Activated naive CD8-positive, alpha-beta T cell (primary cell): ENCODE data around the gene ADCY9.
A peak's percentile ranks its signal among the peaks of the same experiment; 100 is the strongest.
"Not testable (repeated sequence)": the region's sequence is repeated elsewhere in the genome, so short reads cannot be mapped to it uniquely, and the experiment has no call there.

Experiments used
- H3K27ac Mint-ChIP-seq: one replicate; pipeline ENCODE4 v1.8.0; 2021; ENCODE audit warnings: mixed read lengths
- H3K27me3 Mint-ChIP-seq: one replicate; pipeline ENCODE4 v1.8.0; 2021; ENCODE audit warnings: mixed read lengths
- H3K36me3 Mint-ChIP-seq: one replicate; pipeline ENCODE4 v1.8.0; 2021; ENCODE audit warnings: mixed read lengths
- H3K4me1 Mint-ChIP-seq: one replicate; pipeline ENCODE4 v1.8.0; 2021; ENCODE audit warnings: low read depth, mixed read lengths
- H3K4me3 Mint-ChIP-seq: one replicate; pipeline ENCODE4 v1.8.0; 2021; ENCODE audit warnings: mild to moderate bottlenecking, mixed read lengths
- H3K9me3 Mint-ChIP-seq: one replicate; pipeline ENCODE4 v1.8.0; 2021; ENCODE audit warnings: low read depth, mixed read lengths

ADCY9 gene

GRCh38 chr16:4116325-4117249 is at the start of gene ADCY9:
Gene ADCY9 (minus strand): TSS chr16:4116442. CDS start chr16:4115442, 1,000 bp downstream.
- no peaks in the 10 kb centered on the region for H3K36me3 Mint-ChIP-seq
- H3K27me3 Mint-ChIP-seq, result no peaks in the 10 kb centered on the region
- H3K9me3 Mint-ChIP-seq, result no peaks in the 10 kb centered on the region
- peaks cover 39% of the 10 kb centered on the region for H3K4me1 Mint-ChIP-seq
- peak within 1 kb of the TSS; percentile 90 for H3K4me3 Mint-ChIP-seq
- peak within 1 kb of the TSS; percentile 68 for H3K27ac Mint-ChIP-seq

GRCh38 chr16:4160658-4161430 is 44.6 kb upstream of the ADCY9 start:
- no peak overlapping the region for H3K4me3 Mint-ChIP-seq
- no peaks in the 10 kb centered on the region for H3K36me3 Mint-ChIP-seq
- H3K27me3 Mint-ChIP-seq, result no peaks in the 10 kb centered on the region
- H3K4me1 Mint-ChIP-seq, result no peaks in the 10 kb centered on the region
- no peaks in the 10 kb centered on the region for H3K9me3 Mint-ChIP-seq
- no peak overlapping the region for H3K27ac Mint-ChIP-seq

GRCh38 chr16:4159726-4160125 is 43.5 kb upstream of the ADCY9 start:
- Mint-ChIP-seq H3K9me3 (no peaks in the 10 kb centered on the region), H3K4me3 (no peak overlapping the region), H3K27ac (no peak overlapping the region), H3K36me3 (no peaks in the 10 kb centered on the region), H3K4me1 (no peaks in the 10 kb centered on the region), H3K27me3 (no peaks in the 10 kb centered on the region)

GRCh38 chr16:4158143-4159093 is 42.2 kb upstream of the ADCY9 start:
- H3K4me3 Mint-ChIP-seq, result no peak overlapping the region
- H3K36me3 Mint-ChIP-seq, result no peaks in the 10 kb centered on the region
- H3K27me3 Mint-ChIP-seq, result no peaks in the 10 kb centered on the region
- no peak overlapping the region for H3K27ac Mint-ChIP-seq
- no peaks in the 10 kb centered on the region for H3K4me1 Mint-ChIP-seq
- H3K9me3 Mint-ChIP-seq, result no peaks in the 10 kb centered on the region

GRCh38 chr16:4157376-4157825 is 41.2 kb upstream of the ADCY9 start:
- H3K4me1 Mint-ChIP-seq, result no peaks in the 10 kb centered on the region
- no peak overlapping the region for H3K27ac Mint-ChIP-seq
- H3K9me3 Mint-ChIP-seq, result no peaks in the 10 kb centered on the region
- no peaks in the 10 kb centered on the region for H3K27me3 Mint-ChIP-seq
- no peak overlapping the region for H3K4me3 Mint-ChIP-seq
- H3K36me3 Mint-ChIP-seq, result no peaks in the 10 kb centered on the region

- not testable (repeated sequence) for H3K4me1 Mint-ChIP-seq, H3K27me3 Mint-ChIP-seq, H3K9me3 Mint-ChIP-seq
These were observed 40.3 kb upstream of the ADCY9 start for GRCh38 chr16:4156503-4156902.

GRCh38 chr16:4153364-4153763 is 37.1 kb upstream of the ADCY9 start:
- H3K36me3 Mint-ChIP-seq, H3K27me3 Mint-ChIP-seq, H3K4me3 Mint-ChIP-seq, H3K4me1 Mint-ChIP-seq, H3K27ac Mint-ChIP-seq, H3K9me3 Mint-ChIP-seq: not testable (repeated sequence)

More at GRCh38 chr16:4156503-4156902, 40.3 kb upstream of the ADCY9 start:
- H3K27ac Mint-ChIP-seq, result peak overlapping the region; percentile 24
- H3K36me3 Mint-ChIP-seq, H3K4me3 Mint-ChIP-seq: not testable (repeated sequence)

GRCh38 chr16:4152267-4152666 is 36.0 kb upstream of the ADCY9 start:
- no peaks in the 10 kb centered on the region for H3K27me3 Mint-ChIP-seq
- no peaks in the 10 kb centered on the region for H3K9me3 Mint-ChIP-seq
- H3K27ac Mint-ChIP-seq, result no peak overlapping the region
- no peaks in the 10 kb centered on the region for H3K36me3 Mint-ChIP-seq
- H3K4me3 Mint-ChIP-seq, result no peak overlapping the region
- no peaks in the 10 kb centered on the region for H3K4me1 Mint-ChIP-seq

GRCh38 chr16:4147236-4147635 is 31.0 kb upstream of the ADCY9 start:
- Mint-ChIP-seq H3K27ac (no peak overlapping the region), H3K36me3 (no peaks in the 10 kb centered on the region), H3K4me1 (peaks cover 6% of the 10 kb centered on the region), H3K27me3 (no peaks in the 10 kb centered on the region), H3K9me3 (no peaks in the 10 kb centered on the region), H3K4me3 (no peak overlapping the region)

GRCh38 chr16:4142268-4142667 is 26.0 kb upstream of the ADCY9 start:
- Mint-ChIP-seq H3K27me3 (peaks cover 3% of the 10 kb centered on the region), H3K4me1 (peaks cover 8% of the 10 kb centered on the region), H3K4me3 (no peak overlapping the region), H3K27ac (no peak overlapping the region), H3K9me3 (no peaks in the 10 kb centered on the region), H3K36me3 (no peaks in the 10 kb centered on the region)

- Mint-ChIP-seq H3K27me3 (peaks cover 3% of the 10 kb centered on the region), H3K9me3 (no peaks in the 10 kb centered on the region), H3K4me1 (peaks cover 8% of the 10 kb centered on the region), H3K27ac (no peak overlapping the region), H3K36me3 (no peaks in the 10 kb centered on the region), H3K4me3 (no peak overlapping the region)
These were observed 25.4 kb upstream of the ADCY9 start for GRCh38 chr16:4141604-4142003.

- Mint-ChIP-seq H3K27ac (no peak overlapping the region), H3K36me3 (no peaks in the 10 kb centered on the region), H3K27me3 (peaks cover 3% of the 10 kb centered on the region), H3K4me3 (no peak overlapping the region), H3K9me3 (no peaks in the 10 kb centered on the region), H3K4me1 (peaks cover 8% of the 10 kb centered on the region)
These were observed 24.4 kb upstream of the ADCY9 start for GRCh38 chr16:4140652-4141051.

- Mint-ChIP-seq H3K4me3 (no peak overlapping the region), H3K9me3 (no peaks in the 10 kb centered on the region), H3K27ac (no peak overlapping the region), H3K27me3 (peaks cover 3% of the 10 kb centered on the region), H3K4me1 (peaks cover 8% of the 10 kb centered on the region), H3K36me3 (no peaks in the 10 kb centered on the region)
These were observed 23.7 kb upstream of the ADCY9 start for GRCh38 chr16:4139968-4140367.

GRCh38 chr16:4138713-4139112 is 22.5 kb upstream of the ADCY9 start:
- Mint-ChIP-seq H3K9me3 (no peaks in the 10 kb centered on the region), H3K27me3 (peaks cover 3% of the 10 kb centered on the region), H3K36me3 (no peaks in the 10 kb centered on the region), H3K4me1 (peaks cover 8% of the 10 kb centered on the region), H3K27ac (no peak overlapping the region), H3K4me3 (no peak overlapping the region)
